ENCODE data around the gene TRIM65. TPM values are rescaled to one million over a fixed set of nuclear protein-coding genes. Genes with fewer than 3 reads are reported as not detected.
A peak's percentile ranks its signal among the peaks of the same experiment; 100 is the strongest.

Gene TRIM65
- total RNA-seq, 4 donors from 2014 or later: 13.3 to 36.4 (median 27.4) TPM

- Histone ChIP-seq H3K4me3 (no peak overlapping the region), H3K36me3 (peaks cover 46 to 70% (median 54%) of the 10 kb centered on the region in 4 donors), H3K4me1 (peaks cover 66 to 70% (median 69%) of the 10 kb centered on the region in 4 donors), H3K27ac (replicated peaks in 1 of 4) (peak overlapping the region; percentile 71 to 73 (median 72)), H3K27me3 (no peaks in the 10 kb centered on the region), H3K9me3 (no peaks in the 10 kb centered on the region)
- 78% methylated on average over 22 of the region's 22 CpGs for WGBS
- TF ChIP-seq CTCF (IDR thresholded peaks at IDR 0.05): no peak
- no peak for TF ChIP-seq POLR2A (IDR thresholded peaks at IDR 0.05; ENCODE audit: low read depth)
- no peak for TF ChIP-seq EP300 (IDR thresholded peaks at IDR 0.05)
- no peak for TF ChIP-seq POLR2AphosphoS5 (IDR thresholded peaks at IDR 0.05)
- intact Hi-C loops (cut with DNase I): loop anchor here (5.0 kb wide), 1 partner anchor 36 kb away; no protein-coding TSS in a partner anchor
- DNase-seq (ENCODE audit: extremely low spot score): no peak
Observed at GRCh38 chr17:75845933-75846691, 50.6 kb downstream of the TRIM65 start.

DNA sequence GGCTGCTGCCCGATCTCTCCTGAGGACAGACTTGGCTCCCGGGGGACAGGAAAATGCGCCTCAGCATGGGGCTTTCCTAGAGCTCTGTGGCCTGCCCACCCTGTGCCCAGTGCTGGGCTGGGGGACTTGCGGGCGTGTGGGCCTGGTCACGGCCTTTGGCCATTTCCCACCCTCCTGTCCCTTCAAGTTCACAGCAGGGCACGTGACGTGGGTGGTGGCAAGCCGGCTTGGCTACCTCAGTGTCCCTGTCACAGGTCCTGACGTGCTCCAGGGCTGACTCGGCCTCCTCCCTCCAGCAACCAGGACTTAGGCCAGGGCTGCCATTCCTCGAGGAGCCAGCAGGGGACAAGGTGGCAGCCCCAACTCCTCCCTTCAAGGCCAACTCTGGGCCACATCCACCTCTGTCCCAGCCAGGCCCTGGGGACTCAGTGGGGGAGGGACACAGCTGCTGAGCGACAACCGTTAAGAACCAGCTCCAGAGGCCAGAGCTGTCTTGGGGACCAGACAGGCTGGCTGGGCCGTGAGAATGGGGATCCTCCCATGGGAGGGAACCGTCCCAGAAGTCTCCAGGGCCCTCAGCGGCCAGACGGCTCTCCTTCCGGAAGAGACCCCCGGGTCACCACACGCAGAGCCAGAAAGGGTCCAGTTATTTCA is 51.6 kb downstream of the TRIM65 start:
- H3K9me3 ChIP-seq: no peaks in the 10 kb centered on the region
- WGBS: 43% methylated on average over 11 of the region's 21 CpGs
- H3K4me3 ChIP-seq: peak overlapping the region in 2 of 4 donors; percentile 5 to 28
- H3K27ac ChIP-seq (replicated peaks in 1 of 4): peak overlapping the region; percentile 71 to 73 (median 72)
- DNase-seq (ENCODE audit: extremely low spot score): no peak
- H3K27me3 ChIP-seq: no peaks in the 10 kb centered on the region
- intact Hi-C loops (cut with DNase I): loop anchor here (5.0 kb wide), 1 partner anchor 37 kb away; no protein-coding TSS in a partner anchor
- TF ChIP-seq CTCF (IDR thresholded peaks at IDR 0.05) (peak; percentile 68 to 92 (median 69)), POLR2AphosphoS5 (IDR thresholded peaks at IDR 0.05) (peak; percentile 58 to 74), POLR2A (IDR thresholded peaks at IDR 0.05; ENCODE audit: low read depth) (peak; percentile 27), EP300 (IDR thresholded peaks at IDR 0.05) (no peak)
- H3K36me3 ChIP-seq: peaks cover 39 to 67% (median 48%) of the 10 kb centered on the region in 4 donors
- peaks cover 57 to 63% (median 60%) of the 10 kb centered on the region in 4 donors for H3K4me1 ChIP-seq

DNA sequence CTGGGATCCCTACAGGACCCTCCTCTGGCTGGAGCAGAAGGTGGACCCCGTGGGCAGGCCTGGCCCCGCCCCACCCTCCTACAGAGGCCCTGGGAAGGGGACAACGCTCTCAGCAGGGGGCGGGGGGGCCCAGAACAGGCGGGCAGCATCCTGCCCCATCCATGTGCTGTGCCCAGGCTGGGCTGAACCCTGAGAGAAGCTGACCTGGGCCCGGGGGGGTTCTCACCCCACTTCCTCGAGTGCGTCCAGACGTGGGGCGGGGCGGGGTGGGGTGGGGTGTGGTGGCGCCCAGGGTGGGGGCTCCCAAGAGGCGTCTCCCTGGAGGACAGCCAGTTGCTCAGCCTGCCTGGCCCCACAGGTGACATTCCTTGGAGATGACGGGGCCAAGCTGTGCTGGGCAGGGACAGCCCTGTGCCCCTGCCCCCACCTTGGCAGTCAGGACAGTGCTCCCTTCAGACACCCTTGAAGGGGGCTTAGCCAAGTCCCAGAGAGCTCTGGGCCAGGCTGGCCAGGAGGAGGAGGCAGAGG is 52.2 kb downstream of the TRIM65 start:
- Histone ChIP-seq H3K4me1 (peaks cover 51 to 57% (median 54%) of the 10 kb centered on the region in 4 donors), H3K27me3 (no peaks in the 10 kb centered on the region), H3K9me3 (no peaks in the 10 kb centered on the region), H3K36me3 (peaks cover 33 to 67% (median 45%) of the 10 kb centered on the region in 4 donors), H3K27ac (replicated peaks in 1 of 4) (peak overlapping the region; percentile 71 to 73 (median 72)), H3K4me3 (peak overlapping the region; percentile 20 to 50 (median 30))
- TF ChIP-seq EP300 (IDR thresholded peaks at IDR 0.05) (no peak), POLR2A (IDR thresholded peaks at IDR 0.05; ENCODE audit: low read depth) (no peak), CTCF (IDR thresholded peaks at IDR 0.05) (no peak), POLR2AphosphoS5 (IDR thresholded peaks at IDR 0.05) (no peak)
- intact Hi-C loops (cut with DNase I): loop anchor here (5.0 kb wide), 1 partner anchor 38 kb away; no protein-coding TSS in a partner anchor
- no peak for DNase-seq (ENCODE audit: extremely low spot score)
- 20% methylated on average over 1 of the region's 14 CpGs for WGBS

DNA sequence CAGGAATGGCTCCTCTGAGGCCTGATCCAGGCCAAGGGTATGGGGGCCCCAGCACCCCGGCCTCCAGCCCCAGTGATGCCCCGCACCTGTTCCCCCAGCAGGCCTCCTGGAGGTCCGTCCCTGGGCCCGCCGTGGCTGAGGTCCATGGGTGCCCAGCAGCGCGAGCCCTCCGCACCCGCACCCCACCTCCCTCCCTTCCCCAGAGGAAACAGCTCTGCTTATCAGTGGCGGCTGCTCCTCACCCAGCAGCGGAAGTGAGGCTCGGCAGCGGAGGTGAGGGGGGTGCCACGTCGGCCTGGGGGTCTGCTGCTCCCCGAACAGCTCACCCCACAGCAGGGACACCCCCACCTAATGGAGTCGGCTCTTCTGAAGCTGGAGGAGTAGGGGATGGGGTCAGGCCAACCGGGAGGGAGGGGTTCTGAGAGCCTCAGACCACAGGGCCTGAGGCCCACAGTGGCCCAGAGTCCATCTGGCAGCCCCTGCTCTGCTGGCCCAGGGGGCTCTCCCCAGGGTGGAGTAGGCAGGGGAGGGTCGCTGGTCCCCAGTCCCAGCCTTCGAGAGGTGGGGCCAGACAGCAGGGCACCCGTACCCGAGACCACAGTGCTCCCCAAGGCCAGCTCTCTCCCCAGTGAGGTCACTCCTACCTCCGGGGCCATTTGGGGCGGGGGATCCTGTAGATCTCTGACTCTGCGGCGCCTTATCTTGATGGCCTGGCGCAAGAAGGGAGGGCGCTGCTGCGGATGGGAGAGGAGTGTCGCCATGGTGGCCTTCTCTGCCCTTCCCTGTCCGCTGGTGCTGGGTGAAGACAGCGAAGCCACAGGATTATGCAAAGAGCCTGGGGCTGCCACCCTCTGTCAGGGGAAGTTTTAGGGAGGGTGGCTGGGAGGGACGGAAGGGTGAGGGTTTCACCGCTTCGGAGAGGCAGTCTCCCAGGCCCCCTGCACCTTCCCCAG is 52.9 kb downstream of the TRIM65 start, which contains the start of gene UNC13D:
Gene UNC13D (minus strand): TSS at position 828 of the 953 bp plus-strand sequence. CDS start 67 bp downstream, at position 761.
- H3K36me3 ChIP-seq: peaks cover 29 to 67% (median 38%) of the 10 kb centered on the region in 4 donors

More for the DNA sequence above, 52.9 kb downstream of the TRIM65 start, which contains the start of gene UNC13D:
- 61% methylated on average over 13 of the region's 35 CpGs for WGBS
- no peaks in the 10 kb centered on the region for H3K9me3 ChIP-seq
- peak within 1 kb of the TSS; percentile 71 to 73 (median 72) for H3K27ac ChIP-seq (replicated peaks in 1 of 4)
- H3K4me3 ChIP-seq: peak within 1 kb of the TSS; percentile 20 to 50 (median 30)
- intact Hi-C loops (cut with DNase I): no loop called here
- H3K4me1 ChIP-seq: peaks cover 44 to 50% (median 47%) of the 10 kb centered on the region in 4 donors
- DNase-seq (ENCODE audit: extremely low spot score): no peak
- TF ChIP-seq EP300 (IDR thresholded peaks at IDR 0.05) (no peak), POLR2A (IDR thresholded peaks at IDR 0.05; ENCODE audit: low read depth) (no peak), CTCF (IDR thresholded peaks at IDR 0.05) (no peak), POLR2AphosphoS5 (IDR thresholded peaks at IDR 0.05) (no peak)
- no peaks in the 10 kb centered on the region for H3K27me3 ChIP-seq

Data from esophagus muscularis mucosa (tissue), 4 donors.